GM12874 (cell line): ENCODE results near the gene FGFR4.

ENCODE experiments used
- TF ChIP-seq, protein P1 (sequence below): IDR thresholded peaks from 2 replicates; pipeline ENCODE4 v1.5.1; 2011; ENCODE audit warnings: low read depth, mild to moderate bottlenecking, control low read depth, low read length, moderate library complexity; ENCODE audit not compliant: insufficient read depth

Gene FGFR4

DNA sequence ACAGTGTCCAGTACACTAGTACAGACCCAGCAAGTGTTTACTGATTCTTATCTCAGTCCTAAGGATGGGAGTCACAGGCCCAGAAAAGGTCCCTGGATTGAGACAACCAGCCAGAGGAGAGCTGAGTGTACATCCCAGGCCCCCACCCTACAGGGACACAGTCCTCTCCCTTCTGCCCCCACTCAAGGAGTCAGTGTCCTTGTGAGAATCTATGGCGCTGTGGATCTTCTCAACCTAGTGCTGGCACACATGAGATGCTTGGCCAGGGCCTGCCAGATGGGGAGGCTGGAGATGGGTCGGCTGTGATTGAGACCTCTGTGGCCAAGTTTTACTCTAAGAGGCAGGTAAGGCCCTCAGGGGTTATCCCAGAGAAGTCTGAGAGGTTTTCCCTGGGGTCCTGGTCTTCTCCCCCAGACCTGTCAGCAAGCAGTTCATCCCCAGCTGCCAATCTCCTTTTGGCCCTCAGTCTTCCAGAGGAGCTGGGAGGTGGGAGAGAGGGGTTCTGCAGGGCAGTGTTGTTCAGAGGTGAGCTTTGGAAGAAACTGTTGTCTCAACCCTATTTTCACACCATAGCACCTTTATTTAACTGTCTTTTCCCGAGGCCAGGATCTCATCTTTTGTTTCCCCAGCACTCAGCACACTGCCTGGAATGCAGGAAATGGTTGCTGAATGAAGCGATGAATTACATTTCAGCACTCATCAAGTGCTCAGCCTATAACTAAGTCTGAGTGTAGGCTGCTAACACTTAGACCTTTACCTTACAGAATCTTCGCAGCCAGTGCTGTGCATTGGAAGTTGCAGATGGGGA, 43.7 kb downstream of the FGFR4 start:
- TF ChIP-seq, protein P1, sequence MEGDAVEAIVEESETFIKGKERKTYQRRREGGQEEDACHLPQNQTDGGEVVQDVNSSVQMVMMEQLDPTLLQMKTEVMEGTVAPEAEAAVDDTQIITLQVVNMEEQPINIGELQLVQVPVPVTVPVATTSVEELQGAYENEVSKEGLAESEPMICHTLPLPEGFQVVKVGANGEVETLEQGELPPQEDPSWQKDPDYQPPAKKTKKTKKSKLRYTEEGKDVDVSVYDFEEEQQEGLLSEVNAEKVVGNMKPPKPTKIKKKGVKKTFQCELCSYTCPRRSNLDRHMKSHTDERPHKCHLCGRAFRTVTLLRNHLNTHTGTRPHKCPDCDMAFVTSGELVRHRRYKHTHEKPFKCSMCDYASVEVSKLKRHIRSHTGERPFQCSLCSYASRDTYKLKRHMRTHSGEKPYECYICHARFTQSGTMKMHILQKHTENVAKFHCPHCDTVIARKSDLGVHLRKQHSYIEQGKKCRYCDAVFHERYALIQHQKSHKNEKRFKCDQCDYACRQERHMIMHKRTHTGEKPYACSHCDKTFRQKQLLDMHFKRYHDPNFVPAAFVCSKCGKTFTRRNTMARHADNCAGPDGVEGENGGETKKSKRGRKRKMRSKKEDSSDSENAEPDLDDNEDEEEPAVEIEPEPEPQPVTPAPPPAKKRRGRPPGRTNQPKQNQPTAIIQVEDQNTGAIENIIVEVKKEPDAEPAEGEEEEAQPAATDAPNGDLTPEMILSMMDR = no peak

DNA sequence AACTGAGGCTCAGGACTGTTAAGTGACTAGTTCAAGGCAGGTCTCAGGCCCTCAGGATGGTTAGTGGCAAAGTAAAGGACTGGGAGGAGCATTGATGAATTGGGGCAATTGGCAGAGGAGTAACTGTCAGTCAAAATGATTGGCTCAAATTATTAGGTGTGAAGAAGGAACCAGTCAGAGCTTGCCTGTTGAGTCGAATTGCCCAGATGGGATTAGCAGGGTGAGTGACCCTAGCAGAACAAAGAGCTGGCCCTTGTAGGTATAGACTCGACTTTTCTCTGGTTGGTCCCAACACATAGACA, 44.3 kb downstream of the FGFR4 start:
- TF ChIP-seq, protein P1 = no peak

- TF ChIP-seq, protein P1 = no peak
Measured at GRCh38 chr5:177131352-177132135, 44.8 kb downstream of the FGFR4 start.

- TF ChIP-seq, protein P1 = no peak
Measured at GRCh38 chr5:177132136-177133095, 45.7 kb downstream of the FGFR4 start.

GRCh38 chr5:177133096-177133852, 46.6 kb downstream of the FGFR4 start, which contains the start of gene NSD1:
Gene NSD1, plus strand, starts transcription at chr5:177133773. Its CDS starts 1,331 bp downstream, at chr5:177135104.
- TF ChIP-seq, protein P1 = no peak

GRCh38 chr5:177133853-177134696, 47.4 kb downstream of the FGFR4 start:
- TF ChIP-seq, protein P1 = no peak
